ENCODE results near the gene PPIA.

- TF ChIP-seq CTCF (IDR thresholded peaks at IDR 0.05) (no peak), ZFX (IDR thresholded peaks at IDR 0.05; ENCODE audit: borderline replicate concordance) (no peak)
Measured at GRCh38 chr7:44766416-44766801, 30.1 kb upstream of the PPIA start.

Data from 22Rv1 (cell line).